Mammary epithelial cell (primary cell): ENCODE data around the gene DGKZ.

Source experiments
- EZH2 ChIP-seq: IDR thresholded peaks from 2 replicates; pipeline ENCODE4 v1.6.1; 2012; ENCODE audit warnings: low read length, inconsistent platforms, borderline replicate concordance
- TF ChIP-seq, protein P1 (sequence below), 2 donors: IDR thresholded peaks in 1 of 2; conservative IDR thresholded peaks in 1 of 2; 2 replicates each; pipeline ENCODE4 v1.5.1; 2011 to 2012; ENCODE audit warnings: inconsistent platforms in 2 of 2, low read length in 2 of 2, mild to moderate bottlenecking in 2 of 2, control low read depth in 1 of 2, low read depth in 1 of 2; ENCODE audit not compliant: insufficient read depth in 1 of 2; ENCODE audit errors: extremely low read depth in 1 of 2

DNA sequence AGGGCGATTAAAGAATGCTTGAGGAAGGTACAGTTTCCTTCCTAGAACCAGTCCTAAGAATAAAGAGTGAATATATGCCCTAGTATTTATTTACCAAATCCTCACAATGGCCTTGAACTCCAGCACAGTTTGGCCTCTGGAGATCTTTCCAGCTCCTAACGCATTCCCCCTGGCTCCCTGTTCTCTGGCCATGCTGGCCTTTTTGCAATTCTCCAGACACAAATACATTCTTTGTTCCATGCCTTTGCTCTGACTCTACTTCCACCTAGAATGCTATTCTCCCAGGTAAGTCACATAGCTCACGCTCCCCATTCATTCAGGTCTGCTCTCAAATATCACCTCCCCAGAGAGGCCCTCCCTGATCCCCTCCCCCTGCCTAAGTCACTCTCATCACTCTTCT, 3.7 kb upstream of the DGKZ start:
- TF ChIP-seq, protein P1, sequence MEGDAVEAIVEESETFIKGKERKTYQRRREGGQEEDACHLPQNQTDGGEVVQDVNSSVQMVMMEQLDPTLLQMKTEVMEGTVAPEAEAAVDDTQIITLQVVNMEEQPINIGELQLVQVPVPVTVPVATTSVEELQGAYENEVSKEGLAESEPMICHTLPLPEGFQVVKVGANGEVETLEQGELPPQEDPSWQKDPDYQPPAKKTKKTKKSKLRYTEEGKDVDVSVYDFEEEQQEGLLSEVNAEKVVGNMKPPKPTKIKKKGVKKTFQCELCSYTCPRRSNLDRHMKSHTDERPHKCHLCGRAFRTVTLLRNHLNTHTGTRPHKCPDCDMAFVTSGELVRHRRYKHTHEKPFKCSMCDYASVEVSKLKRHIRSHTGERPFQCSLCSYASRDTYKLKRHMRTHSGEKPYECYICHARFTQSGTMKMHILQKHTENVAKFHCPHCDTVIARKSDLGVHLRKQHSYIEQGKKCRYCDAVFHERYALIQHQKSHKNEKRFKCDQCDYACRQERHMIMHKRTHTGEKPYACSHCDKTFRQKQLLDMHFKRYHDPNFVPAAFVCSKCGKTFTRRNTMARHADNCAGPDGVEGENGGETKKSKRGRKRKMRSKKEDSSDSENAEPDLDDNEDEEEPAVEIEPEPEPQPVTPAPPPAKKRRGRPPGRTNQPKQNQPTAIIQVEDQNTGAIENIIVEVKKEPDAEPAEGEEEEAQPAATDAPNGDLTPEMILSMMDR (conservative IDR thresholded peaks at IDR 0.05 in 1 of 2, IDR thresholded peaks at IDR 0.05 in 1 of 2; ENCODE audit: extremely low read depth in 1 of 2, insufficient read depth in 1 of 2, low read depth in 1 of 2, low read length in 2 of 2) = no peak
- no peak for TF ChIP-seq EZH2
